Gastrocnemius medialis (tissue), 4 donors: Measurements from ENCODE around the gene MCRIP2.

Experiments
- CTCF ChIP-seq, 5 experiments: fragments of 450-650 bp in 3 of 5; fragments of 200-600 bp in 2 of 5; sonication (generic) in 2 of 5; IDR thresholded peaks in 4 of 5; conservative IDR thresholded peaks in 1 of 5; 1 replicate in 4 of 5; 2 replicates in 1 of 5; pipeline ENCODE4 v1.5.1; 2016 to 2019; ENCODE audit warnings: antibody characterized with exemption in 5 of 5, mild to moderate bottlenecking in 3 of 5, moderate library complexity in 3 of 5
- POLR2A ChIP-seq, 2 donors: fragments of 450-650 bp; IDR thresholded peaks; one replicate each; pipeline ENCODE4 v1.6.1; 2017; ENCODE audit warnings: antibody characterized with exemption in 2 of 2, mild to moderate bottlenecking in 2 of 2, moderate library complexity in 2 of 2

GRCh38 chr16:661184-661821 is 19.7 kb downstream of the MCRIP2 start:
- peak in 1 of 5 experiments; percentile 28 for TF ChIP-seq CTCF (IDR thresholded peaks at IDR 0.05 in 4 of 5, conservative IDR thresholded peaks at IDR 0.05 in 1 of 5)
- TF ChIP-seq POLR2A (IDR thresholded peaks at IDR 0.05): peak in 1 of 2 donors; percentile 1
